GM10266 (cell line): ENCODE data around the gene CBR4.

ENCODE experiments used
- DNase-seq: peaks from one replicate; pipeline ENCODE4 v3.0.0; 2012; ENCODE audit errors: extremely low spot score
- TF ChIP-seq, protein P1 (sequence below): IDR thresholded peaks from 2 replicates; pipeline ENCODE4 v1.5.1; 2012; ENCODE audit warnings: mild to moderate bottlenecking, low read depth; ENCODE audit not compliant: control insufficient read depth, insufficient read depth; ENCODE audit errors: missing control alignments

The CBR4 gene

DNA sequence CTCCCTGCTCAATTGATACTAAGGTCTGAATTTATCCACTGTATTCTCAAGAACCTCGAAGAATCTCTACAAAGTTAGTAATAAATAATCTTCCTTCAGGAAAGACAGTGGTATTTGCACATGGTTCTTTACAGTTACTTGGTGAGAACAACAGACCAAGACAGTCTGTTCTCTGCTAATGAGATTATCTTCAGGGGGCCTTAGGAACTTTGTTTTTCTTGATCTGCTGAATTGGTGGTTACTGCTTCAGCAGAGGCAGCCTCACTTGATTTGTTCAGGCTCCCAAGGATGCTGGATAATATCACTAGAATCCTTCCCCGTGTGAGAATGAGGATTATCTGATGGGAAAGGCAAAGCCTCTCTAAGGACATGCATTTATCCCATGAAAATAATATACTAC is 64.8 kb downstream of the CBR4 start:
- DNase-seq = no peak
- TF ChIP-seq, protein P1, sequence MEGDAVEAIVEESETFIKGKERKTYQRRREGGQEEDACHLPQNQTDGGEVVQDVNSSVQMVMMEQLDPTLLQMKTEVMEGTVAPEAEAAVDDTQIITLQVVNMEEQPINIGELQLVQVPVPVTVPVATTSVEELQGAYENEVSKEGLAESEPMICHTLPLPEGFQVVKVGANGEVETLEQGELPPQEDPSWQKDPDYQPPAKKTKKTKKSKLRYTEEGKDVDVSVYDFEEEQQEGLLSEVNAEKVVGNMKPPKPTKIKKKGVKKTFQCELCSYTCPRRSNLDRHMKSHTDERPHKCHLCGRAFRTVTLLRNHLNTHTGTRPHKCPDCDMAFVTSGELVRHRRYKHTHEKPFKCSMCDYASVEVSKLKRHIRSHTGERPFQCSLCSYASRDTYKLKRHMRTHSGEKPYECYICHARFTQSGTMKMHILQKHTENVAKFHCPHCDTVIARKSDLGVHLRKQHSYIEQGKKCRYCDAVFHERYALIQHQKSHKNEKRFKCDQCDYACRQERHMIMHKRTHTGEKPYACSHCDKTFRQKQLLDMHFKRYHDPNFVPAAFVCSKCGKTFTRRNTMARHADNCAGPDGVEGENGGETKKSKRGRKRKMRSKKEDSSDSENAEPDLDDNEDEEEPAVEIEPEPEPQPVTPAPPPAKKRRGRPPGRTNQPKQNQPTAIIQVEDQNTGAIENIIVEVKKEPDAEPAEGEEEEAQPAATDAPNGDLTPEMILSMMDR = no peak

DNA sequence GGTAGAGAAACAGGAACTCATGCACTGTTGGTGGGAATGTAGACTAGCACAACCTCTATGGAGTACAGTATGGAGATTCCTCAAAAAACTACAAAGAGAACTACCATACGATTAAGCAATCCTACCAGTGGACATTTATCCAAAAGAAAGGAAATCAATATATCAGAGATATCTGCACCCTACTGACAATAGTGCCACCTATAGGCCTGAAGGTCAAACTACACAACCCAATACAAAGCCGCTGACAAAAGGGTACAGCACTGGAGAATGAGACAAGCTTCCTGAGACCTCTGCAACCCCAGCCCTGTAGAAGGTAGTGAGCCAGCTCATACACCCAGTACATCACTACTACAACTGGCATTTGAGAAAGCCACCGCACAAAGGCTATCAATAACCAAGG is 67.1 kb downstream of the CBR4 start:
- no peak for DNase-seq
- TF ChIP-seq, protein P1 = peak; percentile 24
